ENCODE results near the gene RNASE13.

DNA sequence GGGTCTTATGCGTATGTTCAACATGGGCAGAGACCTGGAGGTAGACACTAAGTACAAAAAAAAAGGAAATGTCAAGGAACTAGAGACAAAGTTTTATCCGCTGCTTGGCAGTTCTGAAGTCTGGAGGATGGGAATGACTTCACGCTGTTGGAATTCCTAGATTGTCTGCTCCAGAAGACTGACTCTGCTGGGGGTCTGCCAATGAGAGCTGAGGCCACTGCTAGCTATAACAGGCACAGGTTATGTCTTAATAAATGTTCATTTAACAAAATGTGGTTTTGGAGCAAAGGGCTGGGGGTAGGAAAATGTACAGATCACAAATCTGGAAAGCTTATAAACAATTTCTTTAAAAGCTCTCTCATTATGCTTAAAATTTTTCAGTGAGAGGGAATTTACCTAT, 28.9 kb upstream of the RNASE13 start:
- TF ChIP-seq, protein P1, sequence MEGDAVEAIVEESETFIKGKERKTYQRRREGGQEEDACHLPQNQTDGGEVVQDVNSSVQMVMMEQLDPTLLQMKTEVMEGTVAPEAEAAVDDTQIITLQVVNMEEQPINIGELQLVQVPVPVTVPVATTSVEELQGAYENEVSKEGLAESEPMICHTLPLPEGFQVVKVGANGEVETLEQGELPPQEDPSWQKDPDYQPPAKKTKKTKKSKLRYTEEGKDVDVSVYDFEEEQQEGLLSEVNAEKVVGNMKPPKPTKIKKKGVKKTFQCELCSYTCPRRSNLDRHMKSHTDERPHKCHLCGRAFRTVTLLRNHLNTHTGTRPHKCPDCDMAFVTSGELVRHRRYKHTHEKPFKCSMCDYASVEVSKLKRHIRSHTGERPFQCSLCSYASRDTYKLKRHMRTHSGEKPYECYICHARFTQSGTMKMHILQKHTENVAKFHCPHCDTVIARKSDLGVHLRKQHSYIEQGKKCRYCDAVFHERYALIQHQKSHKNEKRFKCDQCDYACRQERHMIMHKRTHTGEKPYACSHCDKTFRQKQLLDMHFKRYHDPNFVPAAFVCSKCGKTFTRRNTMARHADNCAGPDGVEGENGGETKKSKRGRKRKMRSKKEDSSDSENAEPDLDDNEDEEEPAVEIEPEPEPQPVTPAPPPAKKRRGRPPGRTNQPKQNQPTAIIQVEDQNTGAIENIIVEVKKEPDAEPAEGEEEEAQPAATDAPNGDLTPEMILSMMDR (IDR thresholded peaks at IDR 0.05), result no peak
- no peak for TF ChIP-seq POLR2AphosphoS5 (IDR thresholded peaks at IDR 0.05; ENCODE audit: low read depth, low read length)
- TF ChIP-seq, protein P2, sequence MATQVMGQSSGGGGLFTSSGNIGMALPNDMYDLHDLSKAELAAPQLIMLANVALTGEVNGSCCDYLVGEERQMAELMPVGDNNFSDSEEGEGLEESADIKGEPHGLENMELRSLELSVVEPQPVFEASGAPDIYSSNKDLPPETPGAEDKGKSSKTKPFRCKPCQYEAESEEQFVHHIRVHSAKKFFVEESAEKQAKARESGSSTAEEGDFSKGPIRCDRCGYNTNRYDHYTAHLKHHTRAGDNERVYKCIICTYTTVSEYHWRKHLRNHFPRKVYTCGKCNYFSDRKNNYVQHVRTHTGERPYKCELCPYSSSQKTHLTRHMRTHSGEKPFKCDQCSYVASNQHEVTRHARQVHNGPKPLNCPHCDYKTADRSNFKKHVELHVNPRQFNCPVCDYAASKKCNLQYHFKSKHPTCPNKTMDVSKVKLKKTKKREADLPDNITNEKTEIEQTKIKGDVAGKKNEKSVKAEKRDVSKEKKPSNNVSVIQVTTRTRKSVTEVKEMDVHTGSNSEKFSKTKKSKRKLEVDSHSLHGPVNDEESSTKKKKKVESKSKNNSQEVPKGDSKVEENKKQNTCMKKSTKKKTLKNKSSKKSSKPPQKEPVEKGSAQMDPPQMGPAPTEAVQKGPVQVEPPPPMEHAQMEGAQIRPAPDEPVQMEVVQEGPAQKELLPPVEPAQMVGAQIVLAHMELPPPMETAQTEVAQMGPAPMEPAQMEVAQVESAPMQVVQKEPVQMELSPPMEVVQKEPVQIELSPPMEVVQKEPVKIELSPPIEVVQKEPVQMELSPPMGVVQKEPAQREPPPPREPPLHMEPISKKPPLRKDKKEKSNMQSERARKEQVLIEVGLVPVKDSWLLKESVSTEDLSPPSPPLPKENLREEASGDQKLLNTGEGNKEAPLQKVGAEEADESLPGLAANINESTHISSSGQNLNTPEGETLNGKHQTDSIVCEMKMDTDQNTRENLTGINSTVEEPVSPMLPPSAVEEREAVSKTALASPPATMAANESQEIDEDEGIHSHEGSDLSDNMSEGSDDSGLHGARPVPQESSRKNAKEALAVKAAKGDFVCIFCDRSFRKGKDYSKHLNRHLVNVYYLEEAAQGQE (IDR thresholded peaks at IDR 0.05; ENCODE audit: insufficient read depth in 1 of 2, low read depth in 2 of 2, low read length in 1 of 2), result no peak

All from Panc1 (cell line).